Epithelial cell of esophagus (primary cell): ENCODE results near the gene SON.

Source experiments
- DNase-seq: peaks from one replicate; pipeline ENCODE4 v3.0.0; 2010; ENCODE audit warnings: low read depth
- H3K4me3 ChIP-seq: 2 replicates; pipeline ENCODE4 v1.5.1; 2011; ENCODE audit warnings: mild to moderate bottlenecking, low read length, control low read depth
- CTCF ChIP-seq: IDR thresholded peaks from 2 replicates; pipeline ENCODE4 v1.5.1; 2011; ENCODE audit warnings: low read depth, mild to moderate bottlenecking, low read length, control low read depth, inconsistent platforms; ENCODE audit not compliant: insufficient read depth; ENCODE audit errors: missing control alignments

The SON gene

GRCh38 chr21:33510826-33511225, 32.0 kb upstream of the SON start:
- no peak for DNase-seq
- no peak for TF ChIP-seq CTCF

GRCh38 chr21:33511639-33512038, 31.2 kb upstream of the SON start:
- H3K4me3 ChIP-seq = no peak overlapping the region
- TF ChIP-seq CTCF = no peak
- DNase-seq = no peak

More at GRCh38 chr21:33510826-33511225, 32.0 kb upstream of the SON start:
- no peak overlapping the region for H3K4me3 ChIP-seq

GRCh38 chr21:33512481-33512880, 30.4 kb upstream of the SON start:
- TF ChIP-seq CTCF = no peak
- DNase-seq = no peak

GRCh38 chr21:33514229-33514628, 28.6 kb upstream of the SON start:
- no peak for TF ChIP-seq CTCF
- DNase-seq = no peak
- H3K4me3 ChIP-seq = no peak overlapping the region

More at GRCh38 chr21:33512481-33512880, 30.4 kb upstream of the SON start:
- H3K4me3 ChIP-seq = no peak overlapping the region

- TF ChIP-seq CTCF = no peak
- DNase-seq = no peak
- H3K4me3 ChIP-seq = no peak overlapping the region
These were observed 23.9 kb upstream of the SON start for GRCh38 chr21:33518899-33519298.

GRCh38 chr21:33522297-33522952, 20.4 kb upstream of the SON start:
- DNase-seq = no peak

More at GRCh38 chr21:33522297-33522952, 20.4 kb upstream of the SON start:
- no peak overlapping the region for H3K4me3 ChIP-seq
- TF ChIP-seq CTCF = no peak
